Measurements from ENCODE around the gene DNER.

DNER gene

GRCh38 chr2:229446350-229446749 is 268.0 kb downstream of the DNER start:
- Histone ChIP-seq H2AFZ (ENCODE audit: low read depth, low read length) (no peak overlapping the region), H3K9ac (ENCODE audit: low read length) (no peak overlapping the region), H3K4me3 (ENCODE audit: low read length) (no peak overlapping the region), H3K36me3 (replicated peaks; ENCODE audit: low read depth, low read length) (no peaks in the 10 kb centered on the region), H3K27me3 (ENCODE audit: low read depth, low read length) (no peaks in the 10 kb centered on the region), H3K4me2 (ENCODE audit: low read length) (no peak overlapping the region), H3K4me1 (ENCODE audit: low read length) (no peaks in the 10 kb centered on the region), H4K20me1 (ENCODE audit: insufficient read depth, low read length) (no peaks in the 10 kb centered on the region), H3K79me2 (ENCODE audit: low read length) (no peaks in the 10 kb centered on the region), H3K9me3 (ENCODE audit: insufficient read depth, low read length) (no peaks in the 10 kb centered on the region), H3K27ac (ENCODE audit: low read length) (no peak overlapping the region)
- no peak for TF ChIP-seq CTCF (IDR thresholded peaks at IDR 0.05; ENCODE audit: low read depth, low read length)
- TF ChIP-seq EZH2phosphoT487 (IDR thresholded peaks at IDR 0.05; ENCODE audit: low read depth), result no peak

- Histone ChIP-seq H3K9me3 (ENCODE audit: insufficient read depth, low read length) (no peaks in the 10 kb centered on the region), H3K27me3 (ENCODE audit: low read depth, low read length) (no peaks in the 10 kb centered on the region), H3K9ac (ENCODE audit: low read length) (no peak overlapping the region), H3K4me1 (ENCODE audit: low read length) (no peaks in the 10 kb centered on the region), H2AFZ (ENCODE audit: low read depth, low read length) (no peak overlapping the region), H3K4me3 (ENCODE audit: low read length) (no peak overlapping the region), H3K36me3 (replicated peaks; ENCODE audit: low read depth, low read length) (no peaks in the 10 kb centered on the region), H3K4me2 (ENCODE audit: low read length) (no peak overlapping the region), H3K27ac (ENCODE audit: low read length) (no peak overlapping the region), H4K20me1 (ENCODE audit: insufficient read depth, low read length) (no peaks in the 10 kb centered on the region), H3K79me2 (ENCODE audit: low read length) (no peaks in the 10 kb centered on the region)
- TF ChIP-seq CTCF (IDR thresholded peaks at IDR 0.05; ENCODE audit: low read depth, low read length), result no peak
- TF ChIP-seq EZH2phosphoT487 (IDR thresholded peaks at IDR 0.05; ENCODE audit: low read depth), result no peak
Measured at GRCh38 chr2:229445501-229446211, 268.7 kb downstream of the DNER start.

- Histone ChIP-seq H3K4me3 (ENCODE audit: low read length) (no peak overlapping the region), H3K79me2 (ENCODE audit: low read length) (no peaks in the 10 kb centered on the region), H3K36me3 (replicated peaks; ENCODE audit: low read depth, low read length) (no peaks in the 10 kb centered on the region), H3K4me1 (ENCODE audit: low read length) (no peaks in the 10 kb centered on the region), H3K27me3 (ENCODE audit: low read depth, low read length) (no peaks in the 10 kb centered on the region), H2AFZ (ENCODE audit: low read depth, low read length) (no peak overlapping the region), H3K4me2 (ENCODE audit: low read length) (no peak overlapping the region), H4K20me1 (ENCODE audit: insufficient read depth, low read length) (no peaks in the 10 kb centered on the region), H3K9me3 (ENCODE audit: insufficient read depth, low read length) (no peaks in the 10 kb centered on the region), H3K9ac (ENCODE audit: low read length) (no peak overlapping the region), H3K27ac (ENCODE audit: low read length) (no peak overlapping the region)
- TF ChIP-seq CTCF (IDR thresholded peaks at IDR 0.05; ENCODE audit: low read depth, low read length) (no peak), EZH2phosphoT487 (IDR thresholded peaks at IDR 0.05; ENCODE audit: low read depth) (no peak)
Measured at GRCh38 chr2:229445019-229445418, 269.3 kb downstream of the DNER start.

- H4K20me1 ChIP-seq (ENCODE audit: insufficient read depth, low read length), result no peaks in the 10 kb centered on the region
- H3K27ac ChIP-seq (ENCODE audit: low read length), result no peak overlapping the region
- H3K27me3 ChIP-seq (ENCODE audit: low read depth, low read length), result no peaks in the 10 kb centered on the region
- H3K9me3 ChIP-seq (ENCODE audit: insufficient read depth, low read length), result no peaks in the 10 kb centered on the region
- no peak overlapping the region for H3K4me3 ChIP-seq (ENCODE audit: low read length)
- no peak overlapping the region for H2AFZ ChIP-seq (ENCODE audit: low read depth, low read length)
- TF ChIP-seq CTCF (IDR thresholded peaks at IDR 0.05; ENCODE audit: low read depth, low read length) (no peak), EZH2phosphoT487 (IDR thresholded peaks at IDR 0.05; ENCODE audit: low read depth) (no peak)
- no peaks in the 10 kb centered on the region for H3K79me2 ChIP-seq (ENCODE audit: low read length)
- H3K9ac ChIP-seq (ENCODE audit: low read length), result no peak overlapping the region
- no peaks in the 10 kb centered on the region for H3K4me1 ChIP-seq (ENCODE audit: low read length)
- no peak overlapping the region for H3K4me2 ChIP-seq (ENCODE audit: low read length)
- no peaks in the 10 kb centered on the region for H3K36me3 ChIP-seq (replicated peaks; ENCODE audit: low read depth, low read length)
Measured at GRCh38 chr2:229443546-229444268, 270.6 kb downstream of the DNER start.

Data from OCI-LY3 (cell line).